Keratinocyte (primary cell): ENCODE data around the gene BABAM2. TPM values are rescaled to one million over a fixed set of nuclear protein-coding genes. Genes with fewer than 3 reads are reported as not detected.
"Not testable (repeated sequence)": the region's sequence is repeated elsewhere in the genome, so short reads cannot be mapped to it uniquely, and the experiment has no call there.

ENCODE experiments used
- DNase-seq: peaks from one replicate; pipeline ENCODE4 v3.0.0-alpha.2; 2011; ENCODE audit warnings: low read depth, missing footprints, low spot score
- FAIRE-seq: peaks from 2 replicates; lab custom pipeline; 2011; peaks lifted over from hg19 to GRCh38; lab: Jason Lieb, UNC
- H2AFZ ChIP-seq: 2 replicates; pipeline ENCODE4 v1.6.0; 2012; ENCODE audit warnings: low read length, control low read depth, inconsistent platforms; ENCODE audit not compliant: control insufficient read depth
- H3K27ac ChIP-seq: 2 replicates; pipeline ENCODE4 v1.5.1; 2011; ENCODE audit warnings: low read length; ENCODE audit not compliant: control insufficient read depth, insufficient read depth
- H3K27me3 ChIP-seq: 3 replicates; pipeline ENCODE4 v1.6.0; 2011; ENCODE audit warnings: low read length; ENCODE audit not compliant: control insufficient read depth, insufficient read depth; ENCODE audit errors: extremely low read depth
- H3K36me3 ChIP-seq, 2 experiments: 2 replicates in 1 of 2; 3 replicates in 1 of 2; pipeline ENCODE4 v1.5.1; 2011; ENCODE audit warnings: low read length in 2 of 2, mild to moderate bottlenecking in 1 of 2; ENCODE audit not compliant: control insufficient read depth in 2 of 2, insufficient read depth in 2 of 2; ENCODE audit errors: extremely low read depth in 1 of 2
- H3K4me1 ChIP-seq: 3 replicates; pipeline ENCODE4 v1.5.1; 2011; ENCODE audit warnings: low read length; ENCODE audit not compliant: control insufficient read depth, insufficient read depth; ENCODE audit errors: extremely low read depth
- H3K4me2 ChIP-seq: 3 replicates; pipeline ENCODE4 v1.6.0; 2011; ENCODE audit warnings: low read depth, low read length; ENCODE audit not compliant: control insufficient read depth, insufficient read depth; ENCODE audit errors: extremely low read depth
- H3K4me3 ChIP-seq, 3 experiments: fragments of 200-600 bp in 1 of 3; sonication (generic) in 1 of 3; 2 replicates in 2 of 3; 3 replicates in 1 of 3; pipeline ENCODE4 v1.5.1; 2011 to 2016; ENCODE audit warnings: low read length in 3 of 3, mild to moderate bottlenecking in 3 of 3, control low read depth in 2 of 3, inconsistent platforms in 1 of 3, low read depth in 1 of 3, mixed read lengths in 1 of 3, mixed run types in 1 of 3, moderate library complexity in 1 of 3; ENCODE audit not compliant: control insufficient read depth in 2 of 3, insufficient read depth in 2 of 3; ENCODE audit errors: extremely low read depth in 1 of 3
- H3K79me2 ChIP-seq: 2 replicates; pipeline ENCODE4 v1.6.0; 2012; ENCODE audit warnings: low read length; ENCODE audit not compliant: control insufficient read depth, insufficient read depth
- H3K9ac ChIP-seq: 3 replicates; pipeline ENCODE4 v1.6.0; 2011; ENCODE audit warnings: low read length; ENCODE audit not compliant: control insufficient read depth, insufficient read depth; ENCODE audit errors: extremely low read depth
- H3K9me1 ChIP-seq: 3 replicates; pipeline ENCODE4 v1.6.0; 2011; ENCODE audit warnings: low read length; ENCODE audit not compliant: control insufficient read depth, insufficient read depth; ENCODE audit errors: extremely low read depth
- H3K9me3 ChIP-seq: 2 replicates; pipeline ENCODE4 v1.5.1; 2012; ENCODE audit warnings: low read depth, low read length; ENCODE audit not compliant: control insufficient read depth
- H4K20me1 ChIP-seq: 3 replicates; pipeline ENCODE4 v1.6.0; 2011; ENCODE audit warnings: low read length; ENCODE audit not compliant: control insufficient read depth, insufficient read depth; ENCODE audit errors: extremely low read depth
- EZH2 ChIP-seq: IDR thresholded peaks from one replicate; pipeline ENCODE4 v1.6.1; 2012; ENCODE audit warnings: inconsistent platforms, mild to moderate bottlenecking, low read length, moderate library complexity
- dilution Hi-C: fragments of 300-500 bp; cut with MboI; formaldehyde crosslinking; loops from one replicate; pipeline ENCODE4 v1.7.0; 2020; ENCODE audit warnings: low sequenced_read_pairs; ENCODE audit not compliant: extremely low pct_ligation_motif_present
- polyA plus RNA-seq, 5 experiments: library from polyadenylated mRNA; depleted of rRNA in 3 of 5; stranded (reverse) in 3 of 5; stranded (forward) in 1 of 5; unstranded in 1 of 5; fragments of >200 nt; gene quantifications; 1 replicate in 1 of 5; 2 replicates in 3 of 5; 3 replicates in 1 of 5; pipeline versions ENCODE4 v1.2.1 to v1.2.3, GENCODE V29; 2011 to 2012; ENCODE audit warnings: missing spikeins in 2 of 5, low read depth in 1 of 5, low replicate concordance in 1 of 5
- TF ChIP-seq, protein P1 (sequence below), 3 experiments: IDR thresholded peaks in 1 of 3; conservative IDR thresholded peaks in 1 of 3; optimal IDR thresholded peaks in 1 of 3; 2 replicates in 2 of 3; 3 replicates in 1 of 3; pipeline versions ENCODE3 to v1.5.1; 2011; ENCODE audit warnings: low read length in 3 of 3, mild to moderate bottlenecking in 3 of 3, moderate library complexity in 2 of 3, control low read depth in 1 of 3, inconsistent platforms in 1 of 3; ENCODE audit not compliant: insufficient read depth in 2 of 3; ENCODE audit errors: extremely low read depth in 1 of 3

BABAM2 gene
- polyA plus RNA-seq, 1 donor (not counting 4 experiments of a cell fraction or from before 2014, with no cell fraction given) = 29.8 TPM

- FAIRE-seq, H3K9ac ChIP-seq, H3K27me3 ChIP-seq, H3K4me2 ChIP-seq, H3K4me1 ChIP-seq, H2AFZ ChIP-seq, H3K79me2 ChIP-seq, DNase-seq, H4K20me1 ChIP-seq, H3K4me3 ChIP-seq, H3K9me1 ChIP-seq, H3K27ac ChIP-seq, dilution Hi-C loops, H3K36me3 ChIP-seq, H3K9me3 ChIP-seq: not testable (repeated sequence)
Measured at GRCh38 chr2:28331797-28332196, 441.3 kb downstream of the BABAM2 start.

DNA sequence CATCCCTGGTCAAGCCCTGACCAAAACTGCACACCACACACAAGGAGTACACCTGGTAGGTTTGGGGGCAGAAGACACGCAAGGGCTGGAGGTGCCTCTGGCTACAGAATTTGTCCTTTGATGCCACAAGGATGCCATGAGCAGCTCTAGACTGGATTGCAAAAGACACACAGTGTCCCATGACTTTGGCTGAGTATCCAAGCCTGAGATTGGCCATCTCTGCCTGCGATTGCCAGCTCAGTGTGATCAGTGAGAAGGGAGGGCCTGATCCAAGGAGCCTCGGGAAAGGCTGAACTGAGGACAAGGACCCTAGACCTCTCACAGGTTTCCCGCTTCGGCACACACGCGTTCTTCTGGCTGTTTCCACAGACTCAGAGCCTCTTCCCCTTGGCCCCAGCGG lies 442.2 kb downstream of the BABAM2 start:
- no peak for FAIRE-seq
- TF ChIP-seq, protein P1, sequence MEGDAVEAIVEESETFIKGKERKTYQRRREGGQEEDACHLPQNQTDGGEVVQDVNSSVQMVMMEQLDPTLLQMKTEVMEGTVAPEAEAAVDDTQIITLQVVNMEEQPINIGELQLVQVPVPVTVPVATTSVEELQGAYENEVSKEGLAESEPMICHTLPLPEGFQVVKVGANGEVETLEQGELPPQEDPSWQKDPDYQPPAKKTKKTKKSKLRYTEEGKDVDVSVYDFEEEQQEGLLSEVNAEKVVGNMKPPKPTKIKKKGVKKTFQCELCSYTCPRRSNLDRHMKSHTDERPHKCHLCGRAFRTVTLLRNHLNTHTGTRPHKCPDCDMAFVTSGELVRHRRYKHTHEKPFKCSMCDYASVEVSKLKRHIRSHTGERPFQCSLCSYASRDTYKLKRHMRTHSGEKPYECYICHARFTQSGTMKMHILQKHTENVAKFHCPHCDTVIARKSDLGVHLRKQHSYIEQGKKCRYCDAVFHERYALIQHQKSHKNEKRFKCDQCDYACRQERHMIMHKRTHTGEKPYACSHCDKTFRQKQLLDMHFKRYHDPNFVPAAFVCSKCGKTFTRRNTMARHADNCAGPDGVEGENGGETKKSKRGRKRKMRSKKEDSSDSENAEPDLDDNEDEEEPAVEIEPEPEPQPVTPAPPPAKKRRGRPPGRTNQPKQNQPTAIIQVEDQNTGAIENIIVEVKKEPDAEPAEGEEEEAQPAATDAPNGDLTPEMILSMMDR (optimal IDR thresholded peaks at IDR 0.05 in 1 of 3, IDR thresholded peaks at IDR 0.05 in 1 of 3, conservative IDR thresholded peaks at IDR 0.05 in 1 of 3; ENCODE audit: extremely low read depth in 1 of 3, insufficient read depth in 2 of 3, low read length in 3 of 3) = no peak
- TF ChIP-seq EZH2 = no peak
- Histone ChIP-seq H2AFZ (no peak overlapping the region), H3K27me3 (no peaks in the 10 kb centered on the region), H3K9me3 (no peaks in the 10 kb centered on the region), H3K79me2 (no peaks in the 10 kb centered on the region), H3K9me1 (no peaks in the 10 kb centered on the region), H3K4me3 (no peak overlapping the region), H3K9ac (no peak overlapping the region), H3K4me1 (peaks cover 4% of the 10 kb centered on the region), H3K27ac (no peak overlapping the region), H3K36me3 (no peaks in the 10 kb centered on the region), H4K20me1 (no peaks in the 10 kb centered on the region), H3K4me2 (no peak overlapping the region)
- dilution Hi-C loops = no loop called here
- DNase-seq = no peak
